CMK (cell line): Measurements from ENCODE around the gene TRIM16.
"Not testable (repeated sequence)": the region's sequence is repeated elsewhere in the genome, so short reads cannot be mapped to it uniquely, and the experiment has no call there.

Experiments used
- DNase-seq: peaks from one replicate; pipeline ENCODE4 v3.0.0-alpha.2; 2010; ENCODE audit warnings: low read depth

Gene TRIM16

DNA sequence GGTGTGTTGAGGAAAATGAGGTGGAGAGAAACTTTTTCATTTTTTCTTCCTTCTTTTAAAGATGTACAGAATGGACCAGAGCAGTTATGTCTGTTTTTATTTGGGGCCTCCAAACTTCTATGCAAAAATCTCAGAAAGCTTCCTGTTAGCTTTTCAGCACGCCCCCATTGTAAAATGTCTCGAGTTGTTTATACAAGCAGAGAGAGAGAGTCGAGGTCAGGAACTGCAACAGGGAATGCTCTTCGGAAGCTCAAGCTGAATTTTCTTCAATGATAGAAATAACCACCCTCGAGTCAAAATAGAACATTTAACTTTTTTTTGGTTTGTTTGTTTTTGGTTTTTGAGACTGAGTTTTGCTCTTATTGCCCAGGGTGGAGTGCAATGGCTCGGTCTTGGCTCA is 68.3 kb downstream of the TRIM16 start:
- not testable (repeated sequence) for DNase-seq

GRCh38 chr17:15613111-15613510 is 71.0 kb downstream of the TRIM16 start:
- DNase-seq: not testable (repeated sequence)

- DNase-seq: not testable (repeated sequence)
Observed at GRCh38 chr17:15592960-15593359, 91.2 kb downstream of the TRIM16 start.

DNA sequence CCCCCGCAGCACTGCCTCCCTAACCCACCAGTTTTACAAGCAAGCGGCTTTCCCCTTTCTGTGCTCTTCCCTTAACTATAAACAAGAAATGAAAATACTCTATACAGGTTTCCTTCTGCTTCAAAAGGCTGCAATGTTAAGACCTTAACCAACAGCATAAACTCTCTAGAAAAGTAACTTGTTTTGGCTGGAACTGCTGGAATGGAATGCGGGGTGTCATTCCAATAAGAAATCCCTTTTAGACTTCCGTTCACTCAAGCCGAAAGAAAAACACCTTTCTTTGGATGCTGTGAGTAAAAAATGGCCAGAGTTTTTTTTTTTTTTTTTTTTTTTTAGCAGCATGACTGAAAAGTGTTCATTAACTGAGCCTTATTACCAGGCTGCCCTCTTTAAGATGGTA is 92.1 kb downstream of the TRIM16 start:
- DNase-seq: not testable (repeated sequence)

- DNase-seq: not testable (repeated sequence)
Observed at GRCh38 chr17:15590844-15591243, 93.3 kb downstream of the TRIM16 start.

GRCh38 chr17:15589544-15590536 is 94.3 kb downstream of the TRIM16 start:
- DNase-seq: peak; percentile 3

- not testable (repeated sequence) for DNase-seq
Observed at GRCh38 chr17:15588017-15588416, 96.1 kb downstream of the TRIM16 start.

- DNase-seq: not testable (repeated sequence)
Observed at GRCh38 chr17:15583313-15583712, 100.8 kb downstream of the TRIM16 start.

- DNase-seq: not testable (repeated sequence)
Observed at GRCh38 chr17:15581462-15581861, 102.6 kb downstream of the TRIM16 start.
